ENCODE results near the gene AHSP. TPM values are rescaled to one million over a fixed set of nuclear protein-coding genes. Genes with fewer than 3 reads are reported as not detected.
"Not testable (repeated sequence)": the region's sequence is repeated elsewhere in the genome, so short reads cannot be mapped to it uniquely, and the experiment has no call there.

Gene AHSP
- total and polyA plus RNA-seq, 2 experiments from 2014 or later = not detected

DNA sequence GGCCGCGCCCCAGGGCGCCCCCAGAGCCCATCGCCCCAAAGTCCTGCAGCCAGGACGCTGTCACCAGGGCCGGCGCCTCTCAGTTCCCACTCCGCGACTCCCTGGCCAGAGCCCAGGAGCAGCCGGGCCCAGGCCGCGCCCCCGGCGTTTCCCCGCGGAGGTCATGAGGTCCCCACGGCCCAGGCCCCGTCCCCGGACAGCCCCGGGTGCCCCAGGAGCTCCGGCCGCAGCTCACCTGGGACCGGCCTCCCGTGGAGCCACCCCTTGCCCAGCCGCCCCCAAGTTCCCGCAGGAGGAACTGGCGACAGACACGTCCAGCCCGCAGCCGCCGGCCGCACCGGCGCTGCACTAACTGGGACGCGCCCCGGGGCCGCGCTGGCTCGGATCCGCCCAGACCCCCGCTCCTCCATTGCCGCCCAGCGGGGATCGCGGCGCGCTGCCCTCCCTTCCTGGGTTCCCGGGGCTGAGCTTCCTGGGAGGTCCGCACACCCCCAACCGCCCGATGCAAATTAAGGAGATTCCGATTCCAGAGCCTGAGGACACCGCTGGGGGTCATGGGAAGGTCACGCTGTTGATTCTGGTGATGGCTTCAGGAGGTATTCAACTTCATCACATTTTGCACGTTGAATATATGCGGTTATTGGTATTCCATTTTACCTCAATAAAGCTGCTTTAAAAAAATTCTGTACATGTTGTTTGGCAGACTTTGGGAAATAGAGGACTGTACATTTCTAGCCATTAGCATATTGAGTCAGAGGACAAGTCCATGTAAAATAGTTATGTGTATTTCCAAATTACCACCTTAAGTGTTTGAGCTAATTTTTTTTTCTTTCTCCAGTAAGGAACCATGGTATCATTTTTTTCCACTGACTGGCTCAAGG is 9.9 kb downstream of the AHSP start:
- Histone ChIP-seq H3K36me3 (ENCODE audit: low read depth) (no peaks in the 10 kb centered on the region), H3K9me3 (ENCODE audit: low read depth) (no peaks in the 10 kb centered on the region), H3K4me3 (no peak overlapping the region), H3K9me2 (ENCODE audit: insufficient read depth) (no peaks in the 10 kb centered on the region), H2AFZ (no peak overlapping the region), H3K4me2 (ENCODE audit: unreplicated experiment) (no peak overlapping the region), H3F3A (ENCODE audit: insufficient read depth) (no peaks in the 10 kb centered on the region), H4K20me1 (ENCODE audit: insufficient read depth) (no peaks in the 10 kb centered on the region), H3K4me1 (ENCODE audit: insufficient read depth) (no peaks in the 10 kb centered on the region), H3K27ac (no peak overlapping the region), H3K27me3 (replicated peaks; ENCODE audit: insufficient read depth) (peaks cover 18% of the 10 kb centered on the region; the same call in 1 of the 2 replicates), H3K79me2 (ENCODE audit: insufficient read depth) (no peaks in the 10 kb centered on the region), H3K9ac (no peak overlapping the region)
- WGBS, 2 experiments (ENCODE audit: low coverage in 1 of 2, low lambda C conversion rate in 2 of 2, missing lambda C conversion rate in 2 of 2) = 8 to 13% methylated on average over 30 to 49 of the region's 57 CpGs
- in situ Hi-C loops (cut with MboI) = no loop called here
- no peak for TF ChIP-seq EZH2phosphoT487 (IDR thresholded peaks at IDR 0.05; ENCODE audit: insufficient read depth, low read depth)
- no peak for TF ChIP-seq EZH2 (IDR thresholded peaks at IDR 0.05; ENCODE audit: insufficient read depth, poor library complexity, severe bottlenecking)
- DNase-seq = no peak

DNA sequence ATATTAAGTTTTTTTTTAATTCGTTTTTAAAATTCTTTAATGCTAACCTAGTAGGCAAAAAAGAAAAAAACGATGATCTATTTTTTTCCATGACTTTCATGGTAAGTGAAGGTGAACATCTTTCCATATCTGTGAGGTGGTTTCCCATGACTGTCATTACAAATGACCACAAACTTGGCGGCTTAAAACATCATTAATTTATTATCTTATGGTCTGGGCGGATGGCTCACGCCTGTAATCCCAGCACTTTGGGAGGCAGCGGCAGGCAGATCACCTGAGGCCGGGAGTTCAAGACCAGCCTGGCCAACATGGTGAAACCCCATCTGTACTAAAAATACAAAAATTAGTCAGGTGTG is 10.5 kb downstream of the AHSP start:
- H3K4me2 ChIP-seq (ENCODE audit: unreplicated experiment); H4K20me1 ChIP-seq (ENCODE audit: insufficient read depth); H3K9me3 ChIP-seq (ENCODE audit: low read depth); H3K27ac ChIP-seq; H2AFZ ChIP-seq; H3K9me2 ChIP-seq (ENCODE audit: insufficient read depth); DNase-seq; H3K36me3 ChIP-seq (ENCODE audit: low read depth); in situ Hi-C loops (cut with MboI); H3K4me1 ChIP-seq (ENCODE audit: insufficient read depth); H3K4me3 ChIP-seq; H3K9ac ChIP-seq; H3K79me2 ChIP-seq (ENCODE audit: insufficient read depth); H3F3A ChIP-seq (ENCODE audit: insufficient read depth): not testable (repeated sequence)
- H3K27me3 ChIP-seq (replicated peaks; ENCODE audit: insufficient read depth) = peaks cover 18% of the 10 kb centered on the region; the same call in 1 of the 2 replicates
- 33 to 42% methylated on average over 7 of the region's 7 CpGs for WGBS, 2 experiments (ENCODE audit: low coverage in 1 of 2, low lambda C conversion rate in 2 of 2, missing lambda C conversion rate in 2 of 2)

GRCh38 chr16:31539762-31540161 is 12.1 kb downstream of the AHSP start:
- H3K9me3 ChIP-seq (ENCODE audit: low read depth); in situ Hi-C loops (cut with MboI); H3K79me2 ChIP-seq (ENCODE audit: insufficient read depth); H2AFZ ChIP-seq; H3K4me2 ChIP-seq (ENCODE audit: unreplicated experiment); H3K9ac ChIP-seq; H3K4me1 ChIP-seq (ENCODE audit: insufficient read depth); H3K4me3 ChIP-seq; H3F3A ChIP-seq (ENCODE audit: insufficient read depth); DNase-seq; H3K9me2 ChIP-seq (ENCODE audit: insufficient read depth); H3K36me3 ChIP-seq (ENCODE audit: low read depth); H3K27ac ChIP-seq; H4K20me1 ChIP-seq (ENCODE audit: insufficient read depth): not testable (repeated sequence)
- peaks cover 18% of the 10 kb centered on the region; the same call in 1 of the 2 replicates for H3K27me3 ChIP-seq (replicated peaks; ENCODE audit: insufficient read depth)
- 26 to 32% methylated on average over 4 of the region's 4 CpGs for WGBS, 2 experiments (ENCODE audit: low coverage in 1 of 2, low lambda C conversion rate in 2 of 2, missing lambda C conversion rate in 2 of 2)

- in situ Hi-C loops (cut with MboI) = no loop called here
These were observed 15.1 kb downstream of the AHSP start for GRCh38 chr16:31542763-31543162.

More at GRCh38 chr16:31542763-31543162, 15.1 kb downstream of the AHSP start:
- no peaks in the 10 kb centered on the region for H4K20me1 ChIP-seq (ENCODE audit: insufficient read depth)
- DNase-seq = no peak
- no peaks in the 10 kb centered on the region for H3K9me3 ChIP-seq (ENCODE audit: low read depth)
- H3K27me3 ChIP-seq (replicated peaks; ENCODE audit: insufficient read depth) = peaks cover 7% of the 10 kb centered on the region; the same call in 1 of the 2 replicates
- no peaks in the 10 kb centered on the region for H3K79me2 ChIP-seq (ENCODE audit: insufficient read depth)
- no peaks in the 10 kb centered on the region for H3K4me1 ChIP-seq (ENCODE audit: insufficient read depth)
- H3K27ac ChIP-seq = no peak overlapping the region
- 37 to 41% methylated on average over 4 of the region's 4 CpGs for WGBS, 2 experiments (ENCODE audit: low coverage in 1 of 2, low lambda C conversion rate in 2 of 2, missing lambda C conversion rate in 2 of 2)
- no peaks in the 10 kb centered on the region for H3F3A ChIP-seq (ENCODE audit: insufficient read depth)
- H3K36me3 ChIP-seq (ENCODE audit: low read depth) = no peaks in the 10 kb centered on the region
- no peaks in the 10 kb centered on the region for H3K9me2 ChIP-seq (ENCODE audit: insufficient read depth)
- H2AFZ ChIP-seq = no peak overlapping the region
- H3K9ac ChIP-seq = no peak overlapping the region
- no peak overlapping the region for H3K4me3 ChIP-seq
- TF ChIP-seq EZH2phosphoT487 (IDR thresholded peaks at IDR 0.05; ENCODE audit: insufficient read depth, low read depth) (no peak), EZH2 (IDR thresholded peaks at IDR 0.05; ENCODE audit: insufficient read depth, poor library complexity, severe bottlenecking) (no peak)
- no peak overlapping the region for H3K4me2 ChIP-seq (ENCODE audit: unreplicated experiment)

Measured in GM23248 (cell line).